ENCODE data around the gene MUC7. TPM values are rescaled to one million over a fixed set of nuclear protein-coding genes. Genes with fewer than 3 reads are reported as not detected.

The MUC7 gene
- total RNA-seq (not detected), polyA plus RNA-seq (not detected)
- long read RNA-seq, donor 1 = 0 reads
- long read RNA-seq, donor 2 = 0 reads
- long read RNA-seq, donor 3 = 0 reads

DNA sequence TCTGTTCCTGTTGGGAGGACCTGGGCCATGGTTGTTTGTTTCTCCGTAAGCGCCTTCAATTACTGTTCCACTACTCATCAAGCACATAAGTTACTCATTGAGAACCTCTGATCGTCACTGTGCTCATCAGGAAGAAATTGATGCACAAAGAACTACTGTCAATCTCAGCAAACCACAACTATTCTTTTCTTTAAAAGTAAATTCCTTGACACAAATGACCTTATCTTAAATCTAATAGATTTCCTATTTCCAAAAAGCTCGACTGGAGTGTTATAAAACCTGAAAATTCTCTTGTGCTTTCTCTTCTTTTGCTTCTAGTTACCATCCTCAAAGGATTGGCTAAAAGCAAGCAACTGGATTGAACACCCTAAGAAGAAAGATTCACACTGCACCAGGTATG, at the start of gene MUC7:
Gene MUC7, plus strand, starts transcription at position 301 of the 400 bp plus-strand sequence. CDS start 1,825 bp downstream, outside the sequence.
- H3K36me3 ChIP-seq = no peaks in the 10 kb centered on the region
- TF ChIP-seq, protein P1, sequence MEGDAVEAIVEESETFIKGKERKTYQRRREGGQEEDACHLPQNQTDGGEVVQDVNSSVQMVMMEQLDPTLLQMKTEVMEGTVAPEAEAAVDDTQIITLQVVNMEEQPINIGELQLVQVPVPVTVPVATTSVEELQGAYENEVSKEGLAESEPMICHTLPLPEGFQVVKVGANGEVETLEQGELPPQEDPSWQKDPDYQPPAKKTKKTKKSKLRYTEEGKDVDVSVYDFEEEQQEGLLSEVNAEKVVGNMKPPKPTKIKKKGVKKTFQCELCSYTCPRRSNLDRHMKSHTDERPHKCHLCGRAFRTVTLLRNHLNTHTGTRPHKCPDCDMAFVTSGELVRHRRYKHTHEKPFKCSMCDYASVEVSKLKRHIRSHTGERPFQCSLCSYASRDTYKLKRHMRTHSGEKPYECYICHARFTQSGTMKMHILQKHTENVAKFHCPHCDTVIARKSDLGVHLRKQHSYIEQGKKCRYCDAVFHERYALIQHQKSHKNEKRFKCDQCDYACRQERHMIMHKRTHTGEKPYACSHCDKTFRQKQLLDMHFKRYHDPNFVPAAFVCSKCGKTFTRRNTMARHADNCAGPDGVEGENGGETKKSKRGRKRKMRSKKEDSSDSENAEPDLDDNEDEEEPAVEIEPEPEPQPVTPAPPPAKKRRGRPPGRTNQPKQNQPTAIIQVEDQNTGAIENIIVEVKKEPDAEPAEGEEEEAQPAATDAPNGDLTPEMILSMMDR (IDR thresholded peaks at IDR 0.05) = no peak
- H3K27me3 ChIP-seq = no peaks in the 10 kb centered on the region
- no peaks in the 10 kb centered on the region for H3K4me1 ChIP-seq
- peaks cover 0 to 18% (median 0%) of the 10 kb centered on the region in 11 donors for H3K9me3 ChIP-seq
- no peak for ATAC-seq
- no peak within 1 kb of the TSS for H3K27ac ChIP-seq
- intact Hi-C loops (cut with DNase I) = no loop called here
- H3K4me3 ChIP-seq = no peak within 1 kb of the TSS
- WGBS, 2 donors = 75% methylated on average over 4 of the region's 4 CpGs
- no peak for DNase-seq

DNA sequence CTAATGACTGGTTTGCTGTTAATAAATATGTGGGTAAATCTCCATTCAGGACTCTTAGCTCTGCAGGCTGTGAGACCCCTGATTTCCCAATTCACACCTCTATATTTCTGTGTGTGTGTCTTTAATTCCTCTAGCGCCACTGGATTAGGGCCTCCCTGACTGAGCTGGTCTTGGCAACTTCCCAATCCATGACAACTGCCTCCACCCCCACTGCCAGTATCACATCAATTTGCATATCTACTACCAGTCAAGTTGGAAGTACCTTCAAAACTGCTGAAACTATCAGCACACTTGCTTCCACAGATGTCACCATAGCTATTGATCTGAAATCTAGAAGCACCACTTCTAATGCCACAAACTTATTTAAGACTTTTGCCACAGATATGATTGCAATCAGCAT, 46.7 kb upstream of the MUC7 start:
- ATAC-seq (no peak), DNase-seq (no peak)
- Histone ChIP-seq H3K9me3 (peaks cover 0 to 17% (median 0%) of the 10 kb centered on the region in 11 donors), H3K27ac (no peak overlapping the region), H3K36me3 (no peaks in the 10 kb centered on the region), H3K4me3 (no peak overlapping the region), H3K4me1 (no peaks in the 10 kb centered on the region), H3K27me3 (no peaks in the 10 kb centered on the region)
- WGBS, 2 donors = 69 to 71% methylated on average over 1 of the region's 1 CpG
- TF ChIP-seq, protein P1 (IDR thresholded peaks at IDR 0.05) = no peak
- intact Hi-C loops (cut with DNase I) = no loop called here

DNA sequence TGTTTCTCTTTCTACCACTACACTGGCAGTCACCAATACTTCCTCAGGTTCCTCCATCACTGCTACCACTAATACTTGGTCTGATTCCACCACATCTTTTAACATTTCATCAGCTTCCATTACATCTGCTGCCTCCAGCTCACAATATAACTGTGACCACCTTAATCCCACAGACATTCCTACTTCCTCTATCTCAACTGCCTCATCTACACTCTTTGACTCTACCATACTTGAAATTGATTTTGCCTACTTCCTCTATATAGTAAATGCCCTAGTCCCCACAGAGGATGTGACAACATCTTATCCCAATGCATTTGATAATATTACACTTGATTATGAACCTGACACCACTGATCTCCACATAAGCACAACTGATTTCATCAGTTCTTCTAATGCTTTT, 45.2 kb upstream of the MUC7 start:
- intact Hi-C loops (cut with DNase I) = no loop called here
- TF ChIP-seq, protein P1 (IDR thresholded peaks at IDR 0.05) = no peak
- no peak overlapping the region for H3K27ac ChIP-seq
- H3K4me3 ChIP-seq = no peak overlapping the region
- no peak for DNase-seq
- H3K36me3 ChIP-seq = no peaks in the 10 kb centered on the region
- H3K27me3 ChIP-seq = no peaks in the 10 kb centered on the region
- no peaks in the 10 kb centered on the region for H3K4me1 ChIP-seq
- H3K9me3 ChIP-seq = peaks cover 0 to 18% (median 0%) of the 10 kb centered on the region in 11 donors
- ATAC-seq = no peak

DNA sequence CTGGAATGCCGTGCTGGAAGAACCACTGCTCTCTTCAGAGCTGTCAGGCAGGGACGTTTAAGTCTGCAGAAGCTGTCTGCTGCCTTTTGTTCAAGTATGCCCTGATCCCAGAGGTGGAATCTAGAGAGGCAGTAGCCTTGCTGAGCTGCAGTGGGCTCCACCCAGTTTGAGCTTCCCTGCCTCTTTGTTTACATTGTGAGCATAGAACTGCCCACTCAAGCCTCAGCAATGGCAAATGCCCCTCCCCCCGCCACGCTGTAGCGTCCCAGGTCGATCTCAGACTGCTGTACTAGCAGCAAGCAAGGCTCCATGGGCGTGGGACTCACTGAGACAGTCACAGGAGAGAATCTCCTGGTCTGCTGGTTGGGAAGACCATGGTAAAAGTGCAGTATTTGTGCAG, 34.8 kb upstream of the MUC7 start:
- TF ChIP-seq, protein P1 (IDR thresholded peaks at IDR 0.05) = no peak
- H3K36me3 ChIP-seq = no peaks in the 10 kb centered on the region
- H3K27ac ChIP-seq = no peak overlapping the region
- no peaks in the 10 kb centered on the region for H3K27me3 ChIP-seq
- DNase-seq = no peak
- intact Hi-C loops (cut with DNase I) = no loop called here
- ATAC-seq = no peak
- no peaks in the 10 kb centered on the region for H3K4me1 ChIP-seq
- WGBS, 2 donors = 52 to 53% methylated on average over 7 of the region's 7 CpGs
- H3K9me3 ChIP-seq = no peaks in the 10 kb centered on the region
- H3K4me3 ChIP-seq = no peak overlapping the region
